HG02678 (cell line): ENCODE data around the gene VAMP8.
"Not testable (repeated sequence)": the region's sequence is repeated elsewhere in the genome, so short reads cannot be mapped to it uniquely, and the experiment has no call there.

ENCODE experiments used
- ATAC-seq: cut with Tn5 transposase; IDR thresholded peaks from one replicate; pipeline ENCODE4 v1.9.1; 2021; ENCODE audit warnings: mild to moderate bottlenecking, moderate library complexity; ENCODE audit not compliant: unreplicated experiment

VAMP8 gene

GRCh38 chr2:85547089-85547858, 30.1 kb upstream of the VAMP8 start:
- no peak for ATAC-seq

- ATAC-seq: no peak
Observed at GRCh38 chr2:85547859-85548607, 29.4 kb upstream of the VAMP8 start.

GRCh38 chr2:85548608-85548900, 28.8 kb upstream of the VAMP8 start:
- no peak for ATAC-seq

GRCh38 chr2:85549095-85549494, 28.3 kb upstream of the VAMP8 start:
- no peak for ATAC-seq

GRCh38 chr2:85549826-85550225, 27.6 kb upstream of the VAMP8 start:
- no peak for ATAC-seq

- ATAC-seq: no peak
Observed at GRCh38 chr2:85550486-85550885, 26.9 kb upstream of the VAMP8 start.

- peak; percentile 81 for ATAC-seq
Observed at GRCh38 chr2:85551698-85552678, 25.4 kb upstream of the VAMP8 start.

GRCh38 chr2:85553184-85553583, 24.2 kb upstream of the VAMP8 start:
- ATAC-seq: no peak

GRCh38 chr2:85554980-85555612, 22.3 kb upstream of the VAMP8 start:
- no peak for ATAC-seq

- ATAC-seq: no peak
Observed at GRCh38 chr2:85557130-85557529, 20.3 kb upstream of the VAMP8 start.

- ATAC-seq: no peak
Observed at GRCh38 chr2:85558160-85558559, 19.2 kb upstream of the VAMP8 start.

- ATAC-seq: not testable (repeated sequence)
Observed at GRCh38 chr2:85560403-85560726, 17.0 kb upstream of the VAMP8 start.

GRCh38 chr2:85560812-85561279, 16.5 kb upstream of the VAMP8 start:
- peak; percentile 23 for ATAC-seq

- peak; percentile 93 for ATAC-seq
Observed at GRCh38 chr2:85561280-85562212, 15.8 kb upstream of the VAMP8 start, which contains the start of gene GGCX. Gene GGCX (minus strand): TSS chr2:85561493. CDS start chr2:85561428, 65 bp downstream.

- ATAC-seq: no peak
Observed at GRCh38 chr2:85564144-85564563, 13.2 kb upstream of the VAMP8 start.

GRCh38 chr2:85566265-85566664, 11.1 kb upstream of the VAMP8 start:
- no peak for ATAC-seq

GRCh38 chr2:85575739-85576138, 1.6 kb upstream of the VAMP8 start:
- no peak for ATAC-seq

GRCh38 chr2:85577063-85577385, 362 bp upstream of the VAMP8 start:
- no peak for ATAC-seq

- ATAC-seq: peak; percentile 49
Observed at GRCh38 chr2:85578243-85579180, 1.1 kb downstream of the VAMP8 start.
